Measurements from ENCODE around the gene IZUMO1. TPM values are rescaled to one million over a fixed set of nuclear protein-coding genes. Genes with fewer than 3 reads are reported as not detected.
A peak's percentile ranks its signal among the peaks of the same experiment; 100 is the strongest.

IZUMO1 gene
- total and polyA plus RNA-seq, 2 of the 8 experiments (the other 6 are each of a cell fraction or from before 2014, with no cell fraction given) = 0.33 to 1.8 TPM

DNA sequence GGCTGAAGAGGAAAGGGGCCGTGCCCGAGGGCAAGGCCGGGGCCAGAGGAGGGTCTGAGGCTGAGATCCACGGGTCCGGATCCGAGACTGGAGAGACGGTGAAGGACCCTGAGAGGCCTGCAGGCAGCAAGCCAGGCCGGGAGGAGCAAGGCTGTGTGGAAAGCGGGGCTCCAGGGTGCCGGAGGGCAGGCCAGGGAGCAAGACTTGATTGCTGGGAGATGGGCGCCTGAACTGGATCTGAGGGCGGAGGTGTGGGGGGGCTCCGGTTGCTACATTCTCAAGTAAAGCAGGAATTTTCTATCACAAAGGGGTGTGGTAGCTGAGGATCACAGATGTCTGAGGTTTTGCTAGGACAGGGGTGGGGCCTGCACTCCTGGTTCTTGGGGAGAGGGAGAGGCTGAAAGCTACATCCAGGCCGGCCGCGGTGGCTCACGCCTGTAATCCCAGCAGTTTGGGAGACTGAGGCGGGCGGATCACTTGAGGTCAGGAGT is 31.0 kb downstream of the IZUMO1 start:
- no peak overlapping the region for H3K23ac ChIP-seq (ENCODE audit: insufficient read length)
- 89% methylated on average over 19 of the region's 19 CpGs; no CpG with 5 or more reads in 1 of the 2 experiments for WGBS, 2 experiments (ENCODE audit: extremely low coverage in 1 of 2, insufficient coverage in 1 of 2, insufficient read length in 1 of 2, insufficient replicate concordance in 2 of 2, low coverage in 1 of 2, low lambda C conversion rate in 2 of 2, missing lambda C conversion rate in 1 of 2)
- no peaks in the 10 kb centered on the region for H3K36me3 ChIP-seq (ENCODE audit: control insufficient read depth in 2 of 4, insufficient read depth in 4 of 4, low read length in 3 of 4)
- H3K18ac ChIP-seq (ENCODE audit: extremely low read depth, low read length) = no peak overlapping the region; the same call in 1 of the 2 replicates
- no peak overlapping the region for H2AFZ ChIP-seq (ENCODE audit: low read length)
- H2BK120ac ChIP-seq (replicated peaks; ENCODE audit: low read depth, low read length) = no peak overlapping the region
- H3K4me2 ChIP-seq (ENCODE audit: insufficient read depth in 1 of 2, low read depth in 2 of 2, low read length in 2 of 2) = peak overlapping the region in 1 of 2 experiments; percentile 78; a peak in 1 of 4 replicates
- H2AK5ac ChIP-seq (ENCODE audit: low read depth, low read length) = 0 out of 2 replicates have a peak overlapping the region, but pooled peaks have one; percentile 3
- 0 out of 4 replicates have a peak, but pooled peaks cover 0 to 3% of the 10 kb centered on the region in 2 experiments for H3K9me3 ChIP-seq (ENCODE audit: insufficient read depth in 2 of 2, low read depth in 1 of 2, low read length in 1 of 2)
- TF ChIP-seq RFX5 (IDR thresholded peaks at IDR 0.05; ENCODE audit: borderline replicate concordance, low read depth, low read length) = no peak
- TF ChIP-seq EP300 (IDR thresholded peaks at IDR 0.05; ENCODE audit: borderline replicate concordance in 1 of 2, low read depth in 2 of 2, low read length in 2 of 2) = no peak
- TF ChIP-seq, protein P1, sequence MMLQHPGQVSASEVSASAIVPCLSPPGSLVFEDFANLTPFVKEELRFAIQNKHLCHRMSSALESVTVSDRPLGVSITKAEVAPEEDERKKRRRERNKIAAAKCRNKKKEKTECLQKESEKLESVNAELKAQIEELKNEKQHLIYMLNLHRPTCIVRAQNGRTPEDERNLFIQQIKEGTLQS (IDR thresholded peaks at IDR 0.05; ENCODE audit: insufficient read depth, low read depth, low read length) = no peak
- TF ChIP-seq CREB1 (IDR thresholded peaks at IDR 0.05) = no peak
- peaks cover 0 to 31% (median 14%) of the 10 kb centered on the region in 4 experiments; a peak in 6 of 7 replicates for H3K4me1 ChIP-seq (replicated peaks in 1 of 4; ENCODE audit: control insufficient read depth in 3 of 4, insufficient read depth in 4 of 4, low read length in 3 of 4)
- no peaks in the 10 kb centered on the region for H3K27me3 ChIP-seq (replicated peaks in 1 of 4; ENCODE audit: control insufficient read depth in 3 of 4, extremely low read depth in 1 of 4, insufficient read depth in 3 of 4, low read length in 3 of 4)
- no peaks in the 10 kb centered on the region for H3K79me1 ChIP-seq (ENCODE audit: low read depth, low read length)
- no peaks in the 10 kb centered on the region for H4K20me1 ChIP-seq (replicated peaks in 1 of 2; ENCODE audit: control insufficient read depth in 1 of 2, insufficient read depth in 2 of 2, low read length in 2 of 2)
- no peak for DNase-seq (ENCODE audit: low read depth in 1 of 2, low spot score in 2 of 2)
- no peak overlapping the region for H2BK15ac ChIP-seq (ENCODE audit: low read length)
- CTCF ChIA-PET (ENCODE audit: partially characterized antibody) = interaction anchor here (0.9 to 8.2 kb wide), 8 partner anchors 10 to 120 kb away, joined by 3 to 53 read pairs (median 5); partner anchors contain the start of genes CA11 and HSD17B14
- no peak overlapping the region for H3K27ac ChIP-seq (ENCODE audit: low read depth, low read length)
- H4K91ac ChIP-seq (replicated peaks; ENCODE audit: insufficient read length, low read length) = no peak overlapping the region
- H2BK20ac ChIP-seq (ENCODE audit: low read length) = no peak overlapping the region
- no peak overlapping the region for H4K5ac ChIP-seq (ENCODE audit: insufficient read length, low read depth, low read length)
- no peaks in the 10 kb centered on the region for H3K79me2 ChIP-seq (ENCODE audit: control insufficient read depth in 1 of 2, insufficient read depth in 2 of 2, low read length in 2 of 2)
- no peak overlapping the region for H3K4ac ChIP-seq (replicated peaks; ENCODE audit: insufficient read length, low read depth, low read length)
- no peak overlapping the region for H3K9ac ChIP-seq (replicated peaks in 1 of 4; ENCODE audit: extremely low read depth in 1 of 4, low read depth in 3 of 4, low read length in 3 of 4)
- POLR2A ChIA-PET (ENCODE audit: partially characterized antibody) = interaction anchor here (0.7 to 7.7 kb wide), 11 partner anchors 10 to 70 kb away, joined by 3 to 59 read pairs (median 3); partner anchors contain the start of genes CA11, FGF21 and FUT2
- no peak overlapping the region for H2BK5ac ChIP-seq (ENCODE audit: low read depth, low read length)
- H3K23me2 ChIP-seq (ENCODE audit: low read depth, low read length) = peaks cover 19% of the 10 kb centered on the region; the same call in 1 of the 2 replicates
- H3K56ac ChIP-seq (replicated peaks; ENCODE audit: insufficient read length, low read depth, low read length) = no peak overlapping the region
- no peak overlapping the region for H3K4me3 ChIP-seq (ENCODE audit: extremely low read depth in 1 of 4, insufficient read depth in 2 of 4, low read depth in 3 of 4, low read length in 4 of 4)
- peak overlapping the region; percentile 42 for H4K8ac ChIP-seq (ENCODE audit: extremely low read depth, insufficient read depth, low read length)
- H2BK12ac ChIP-seq (ENCODE audit: low read depth, low read length) = 0 out of 2 replicates have a peak overlapping the region, but pooled peaks have one; percentile 27
- no peak for FAIRE-seq
- no peak overlapping the region for H3K14ac ChIP-seq (ENCODE audit: insufficient read length)
